Astrocyte of the cerebellum (primary cell): ENCODE measurements around the gene FBXL17.

Experiments used
- DNase-seq: peaks from one replicate; pipeline ENCODE4 v3.0.0-alpha.2; 2011; ENCODE audit warnings: low read depth
- H3K4me3 ChIP-seq: 2 replicates; pipeline ENCODE4 v1.5.1; 2011; ENCODE audit warnings: mild to moderate bottlenecking, low read depth, low read length, moderate library complexity
- CTCF ChIP-seq: IDR thresholded peaks from 2 replicates; pipeline ENCODE4 v1.5.1; 2012; ENCODE audit warnings: low read length, low read depth, moderate library complexity, mild to moderate bottlenecking; ENCODE audit errors: missing control alignments
- in situ Hi-C: cut with HindIII; loops from 2 replicates; pipeline ENCODE4 v1.10.0; 2017; ENCODE audit warnings: low sequenced_read_pairs

Gene FBXL17

GRCh38 chr5:108386345-108387061 lies 4.6 kb upstream of the FBXL17 start:
- no peak overlapping the region for H3K4me3 ChIP-seq
- in situ Hi-C loops: no loop called here
- no peak for DNase-seq
- TF ChIP-seq CTCF: no peak

GRCh38 chr5:108384741-108385140 lies 2.8 kb upstream of the FBXL17 start:
- no peak for DNase-seq
- in situ Hi-C loops: no loop called here
- no peak overlapping the region for H3K4me3 ChIP-seq
- TF ChIP-seq CTCF: no peak

GRCh38 chr5:108382784-108383330 lies 959 bp upstream of the FBXL17 start:
- no peak for DNase-seq
- no peak for TF ChIP-seq CTCF
- in situ Hi-C loops: no loop called here
- H3K4me3 ChIP-seq: peak overlapping the region; percentile 72

GRCh38 chr5:108381350-108381953 lies 446 bp downstream of the FBXL17 start:
- in situ Hi-C loops: no loop called here
- no peak for TF ChIP-seq CTCF
- DNase-seq: no peak
- peak overlapping the region; percentile 72 for H3K4me3 ChIP-seq

GRCh38 chr5:108380531-108381349 lies 1.2 kb downstream of the FBXL17 start:
- DNase-seq: no peak
- no peak for TF ChIP-seq CTCF
- in situ Hi-C loops: no loop called here
- H3K4me3 ChIP-seq: peak overlapping the region; percentile 72

- no peak for DNase-seq
- TF ChIP-seq CTCF: no peak
- H3K4me3 ChIP-seq: peak overlapping the region; percentile 72
- in situ Hi-C loops: no loop called here
Measured at GRCh38 chr5:108379722-108380530, 2.0 kb downstream of the FBXL17 start.
